Keratinocyte (primary cell): ENCODE measurements around the gene SMAP1. TPM values are rescaled to one million over a fixed set of nuclear protein-coding genes. Genes with fewer than 3 reads are reported as not detected.

Source experiments
- DNase-seq: peaks from one replicate; pipeline ENCODE4 v3.0.0-alpha.2; 2011; ENCODE audit warnings: low read depth, missing footprints, low spot score
- FAIRE-seq: peaks from 2 replicates; lab custom pipeline; 2011; peaks lifted over from hg19 to GRCh38; lab: Jason Lieb, UNC
- H2AFZ ChIP-seq: 2 replicates; pipeline ENCODE4 v1.6.0; 2012; ENCODE audit warnings: low read length, control low read depth, inconsistent platforms; ENCODE audit not compliant: control insufficient read depth
- H3K27ac ChIP-seq: 2 replicates; pipeline ENCODE4 v1.5.1; 2011; ENCODE audit warnings: low read length; ENCODE audit not compliant: control insufficient read depth, insufficient read depth
- H3K27me3 ChIP-seq: 3 replicates; pipeline ENCODE4 v1.6.0; 2011; ENCODE audit warnings: low read length; ENCODE audit not compliant: control insufficient read depth, insufficient read depth; ENCODE audit errors: extremely low read depth
- H3K36me3 ChIP-seq, 2 experiments: 2 replicates in 1 of 2; 3 replicates in 1 of 2; pipeline ENCODE4 v1.5.1; 2011; ENCODE audit warnings: low read length in 2 of 2, mild to moderate bottlenecking in 1 of 2; ENCODE audit not compliant: control insufficient read depth in 2 of 2, insufficient read depth in 2 of 2; ENCODE audit errors: extremely low read depth in 1 of 2
- H3K4me1 ChIP-seq: 3 replicates; pipeline ENCODE4 v1.5.1; 2011; ENCODE audit warnings: low read length; ENCODE audit not compliant: control insufficient read depth, insufficient read depth; ENCODE audit errors: extremely low read depth
- H3K4me2 ChIP-seq: 3 replicates; pipeline ENCODE4 v1.6.0; 2011; ENCODE audit warnings: low read depth, low read length; ENCODE audit not compliant: control insufficient read depth, insufficient read depth; ENCODE audit errors: extremely low read depth
- H3K4me3 ChIP-seq, 3 experiments: fragments of 200-600 bp in 1 of 3; sonication (generic) in 1 of 3; 2 replicates in 2 of 3; 3 replicates in 1 of 3; pipeline ENCODE4 v1.5.1; 2011 to 2016; ENCODE audit warnings: low read length in 3 of 3, mild to moderate bottlenecking in 3 of 3, control low read depth in 2 of 3, inconsistent platforms in 1 of 3, low read depth in 1 of 3, mixed read lengths in 1 of 3, mixed run types in 1 of 3, moderate library complexity in 1 of 3; ENCODE audit not compliant: control insufficient read depth in 2 of 3, insufficient read depth in 2 of 3; ENCODE audit errors: extremely low read depth in 1 of 3
- H3K79me2 ChIP-seq: 2 replicates; pipeline ENCODE4 v1.6.0; 2012; ENCODE audit warnings: low read length; ENCODE audit not compliant: control insufficient read depth, insufficient read depth
- H3K9ac ChIP-seq: 3 replicates; pipeline ENCODE4 v1.6.0; 2011; ENCODE audit warnings: low read length; ENCODE audit not compliant: control insufficient read depth, insufficient read depth; ENCODE audit errors: extremely low read depth
- H3K9me1 ChIP-seq: 3 replicates; pipeline ENCODE4 v1.6.0; 2011; ENCODE audit warnings: low read length; ENCODE audit not compliant: control insufficient read depth, insufficient read depth; ENCODE audit errors: extremely low read depth
- H3K9me3 ChIP-seq: 2 replicates; pipeline ENCODE4 v1.5.1; 2012; ENCODE audit warnings: low read depth, low read length; ENCODE audit not compliant: control insufficient read depth
- H4K20me1 ChIP-seq: 3 replicates; pipeline ENCODE4 v1.6.0; 2011; ENCODE audit warnings: low read length; ENCODE audit not compliant: control insufficient read depth, insufficient read depth; ENCODE audit errors: extremely low read depth
- CTCF ChIP-seq, 3 experiments: IDR thresholded peaks in 1 of 3; conservative IDR thresholded peaks in 1 of 3; optimal IDR thresholded peaks in 1 of 3; 2 replicates in 2 of 3; 3 replicates in 1 of 3; pipeline versions ENCODE3 to v1.5.1; 2011; ENCODE audit warnings: low read length in 3 of 3, mild to moderate bottlenecking in 3 of 3, moderate library complexity in 2 of 3, control low read depth in 1 of 3, inconsistent platforms in 1 of 3; ENCODE audit not compliant: insufficient read depth in 2 of 3; ENCODE audit errors: extremely low read depth in 1 of 3
- EZH2 ChIP-seq: IDR thresholded peaks from one replicate; pipeline ENCODE4 v1.6.1; 2012; ENCODE audit warnings: inconsistent platforms, mild to moderate bottlenecking, low read length, moderate library complexity
- dilution Hi-C: fragments of 300-500 bp; cut with MboI; formaldehyde crosslinking; loops from one replicate; pipeline ENCODE4 v1.7.0; 2020; ENCODE audit warnings: low sequenced_read_pairs; ENCODE audit not compliant: extremely low pct_ligation_motif_present
- polyA plus RNA-seq, 5 experiments: library from polyadenylated mRNA; depleted of rRNA in 3 of 5; stranded (reverse) in 3 of 5; stranded (forward) in 1 of 5; unstranded in 1 of 5; fragments of >200 nt; gene quantifications; 1 replicate in 1 of 5; 2 replicates in 3 of 5; 3 replicates in 1 of 5; pipeline versions ENCODE4 v1.2.1 to v1.2.3, GENCODE V29; 2011 to 2012; ENCODE audit warnings: missing spikeins in 2 of 5, low read depth in 1 of 5, low replicate concordance in 1 of 5

SMAP1 gene
- polyA plus RNA-seq, 1 donor (not counting 4 experiments of a cell fraction or from before 2014, with no cell fraction given) = 16.5 TPM

GRCh38 chr6:70633870-70634269 lies 33.8 kb upstream of the SMAP1 start:
- FAIRE-seq = no peak
- no peaks in the 10 kb centered on the region for H3K79me2 ChIP-seq
- no peak overlapping the region for H2AFZ ChIP-seq
- H3K4me3 ChIP-seq = no peak overlapping the region
- no peaks in the 10 kb centered on the region for H3K36me3 ChIP-seq
- no peaks in the 10 kb centered on the region for H4K20me1 ChIP-seq
- TF ChIP-seq CTCF (optimal IDR thresholded peaks at IDR 0.05 in 1 of 3, IDR thresholded peaks at IDR 0.05 in 1 of 3, conservative IDR thresholded peaks at IDR 0.05 in 1 of 3; ENCODE audit: extremely low read depth in 1 of 3, insufficient read depth in 2 of 3, low read length in 3 of 3) (no peak), EZH2 (no peak)
- H3K4me1 ChIP-seq = no peaks in the 10 kb centered on the region
- dilution Hi-C loops = no loop called here
- H3K9me1 ChIP-seq = no peaks in the 10 kb centered on the region
- no peaks in the 10 kb centered on the region for H3K9me3 ChIP-seq
- no peak overlapping the region for H3K4me2 ChIP-seq
- H3K27me3 ChIP-seq = no peaks in the 10 kb centered on the region
- no peak for DNase-seq
- no peak overlapping the region for H3K9ac ChIP-seq
- no peak overlapping the region for H3K27ac ChIP-seq

GRCh38 chr6:70636596-70636995 lies 31.1 kb upstream of the SMAP1 start:
- no peaks in the 10 kb centered on the region for H3K36me3 ChIP-seq
- no peaks in the 10 kb centered on the region for H3K9me3 ChIP-seq
- no peak overlapping the region for H3K9ac ChIP-seq
- dilution Hi-C loops = no loop called here
- H4K20me1 ChIP-seq = no peaks in the 10 kb centered on the region
- DNase-seq = no peak
- H3K79me2 ChIP-seq = no peaks in the 10 kb centered on the region
- no peak overlapping the region for H2AFZ ChIP-seq
- H3K9me1 ChIP-seq = no peaks in the 10 kb centered on the region
- no peaks in the 10 kb centered on the region for H3K4me1 ChIP-seq
- no peaks in the 10 kb centered on the region for H3K27me3 ChIP-seq
- H3K4me3 ChIP-seq = no peak overlapping the region
- no peak for FAIRE-seq
- TF ChIP-seq EZH2 (no peak), CTCF (optimal IDR thresholded peaks at IDR 0.05 in 1 of 3, IDR thresholded peaks at IDR 0.05 in 1 of 3, conservative IDR thresholded peaks at IDR 0.05 in 1 of 3; ENCODE audit: extremely low read depth in 1 of 3, insufficient read depth in 2 of 3, low read length in 3 of 3) (no peak)
- no peak overlapping the region for H3K4me2 ChIP-seq
- no peak overlapping the region for H3K27ac ChIP-seq
